SK-N-SH (cell line): ENCODE measurements around the gene MCTP2. TPM values are rescaled to one million over a fixed set of nuclear protein-coding genes. Genes with fewer than 3 reads are reported as not detected.

ENCODE experiments used
- CTCF ChIA-PET: fragments of 300-600, 350-600 bp; formaldehyde crosslinking; extraction: SDS; loops from one replicate; lab custom pipeline; 2021; lab: Yijun Ruan, JAX
- POLR2A ChIA-PET: fragments of 350-600 bp; sonication (Branson Sonifier 250); formaldehyde crosslinking; extraction: SDS; loops from one replicate; lab custom pipeline; 2020; ENCODE audit warnings: antibody characterized with exemption, inconsistent platforms; lab: Yijun Ruan, JAX
- DNase-seq: peaks from one replicate; pipeline ENCODE4 v3.0.0; 2012
- H2AFZ ChIP-seq: fragments of 200-600 bp; sonication (generic); 2 replicates; pipeline ENCODE4 v1.8.1; 2016; ENCODE audit warnings: antibody characterized with exemption, mild to moderate bottlenecking, low read depth
- H3F3A ChIP-seq: fragments of 200-600 bp; sonication (generic); replicated peaks from 2 replicates; pipeline ENCODE3; 2016; ENCODE audit warnings: antibody characterized with exemption, mild to moderate bottlenecking; ENCODE audit not compliant: insufficient read depth
- H3K27ac ChIP-seq, 2 experiments: fragments of 200-500 bp in 1 of 2; fragments of 200-600 bp in 1 of 2; sonication (Bioruptor generic) in 1 of 2; sonication (generic), shearing (Covaris generic) in 1 of 2; 2 replicates each; pipeline versions ENCODE4 v1.5.1 to v1.6.1; 2014 to 2016; ENCODE audit warnings: low read depth in 2 of 2, inconsistent platforms in 1 of 2, low read length in 1 of 2, mild to moderate bottlenecking in 1 of 2, mixed read lengths in 1 of 2
- H3K27me3 ChIP-seq: fragments of 200-600 bp; sonication (generic), shearing (Covaris generic); 2 replicates; pipeline ENCODE4 v1.6.1; 2016; ENCODE audit warnings: mixed run types; ENCODE audit not compliant: insufficient read depth
- H3K36me3 ChIP-seq, 2 experiments: fragments of 200-500 bp in 1 of 2; fragments of 200-600 bp in 1 of 2; sonication (Bioruptor generic) in 1 of 2; sonication (generic) in 1 of 2; replicated peaks in 1 of 2; 2 replicates each; pipeline versions ENCODE3 to v1.5.1; 2014 to 2016; ENCODE audit warnings: low read length in 1 of 2, mild to moderate bottlenecking in 1 of 2; ENCODE audit not compliant: insufficient read depth in 2 of 2, control insufficient read depth in 1 of 2
- H3K4me1 ChIP-seq, 2 experiments: fragments of 200-500 bp in 1 of 2; fragments of 200-600 bp in 1 of 2; sonication (Bioruptor generic) in 1 of 2; sonication (generic), shearing (Covaris generic) in 1 of 2; 2 replicates each; pipeline versions ENCODE4 v1.5.1 to v1.6.1; 2014 to 2016; ENCODE audit warnings: low read depth in 1 of 2, low read length in 1 of 2, mixed run types in 1 of 2; ENCODE audit not compliant: insufficient read depth in 2 of 2, control insufficient read depth in 1 of 2
- H3K4me2 ChIP-seq: fragments of 200-600 bp; sonication (generic), shearing (Covaris generic); 2 replicates; pipeline ENCODE4 v1.6.1; 2017; ENCODE audit warnings: mixed run types
- H3K4me3 ChIP-seq, 2 experiments: fragments of 200-500 bp in 1 of 2; fragments of 200-600 bp in 1 of 2; sonication (Bioruptor generic) in 1 of 2; sonication (generic), shearing (Covaris generic) in 1 of 2; 2 replicates each; pipeline versions ENCODE4 v1.5.1 to v1.8.1; 2014 to 2016; ENCODE audit warnings: low read depth in 2 of 2, inconsistent platforms in 1 of 2, low read length in 1 of 2, mild to moderate bottlenecking in 1 of 2, mixed read lengths in 1 of 2, moderate library complexity in 1 of 2
- H3K79me2 ChIP-seq: fragments of 200-600 bp; sonication (generic); 2 replicates; pipeline ENCODE4 v1.8.1; 2017; ENCODE audit warnings: mild to moderate bottlenecking; ENCODE audit not compliant: insufficient read depth
- H3K9ac ChIP-seq: fragments of 200-600 bp; sonication (generic); 2 replicates; pipeline ENCODE4 v1.6.1; 2017; ENCODE audit warnings: mixed run types
- H3K9me2 ChIP-seq: fragments of 200-600 bp; sonication (generic); 2 replicates; pipeline ENCODE4 v1.6.1; 2017; ENCODE audit warnings: mixed run types
- H3K9me3 ChIP-seq: fragments of 200-600 bp; sonication (generic); 2 replicates; pipeline ENCODE4 v1.6.1; 2017; ENCODE audit warnings: mixed run types, mild to moderate bottlenecking, moderate library complexity
- H4K20me1 ChIP-seq: fragments of 200-600 bp; sonication (generic); 2 replicates; pipeline ENCODE4 v1.6.1; 2017; ENCODE audit warnings: mild to moderate bottlenecking, mixed run types; ENCODE audit not compliant: insufficient read depth
- ELF1 ChIP-seq: IDR thresholded peaks from 2 replicates; pipeline ENCODE4 v1.4.0; 2012
- EP300 ChIP-seq, 2 experiments: IDR thresholded peaks; 2 replicates each; pipeline versions ENCODE4 v1.4.0 to v1.6.1; 2012; ENCODE audit warnings: borderline replicate concordance in 1 of 2, low read depth in 1 of 2, low read length in 1 of 2
- FOXJ3 ChIP-seq: sonication (generic); formaldehyde crosslinking; IDR thresholded peaks from 2 replicates; pipeline ENCODE4 v1.5.1; 2020; ENCODE audit warnings: mild to moderate bottlenecking, missing genetic modification reagents
- GABPA ChIP-seq: IDR thresholded peaks from 2 replicates; pipeline ENCODE4 v1.4.0; 2012; ENCODE audit warnings: low read depth, mild to moderate bottlenecking
- GATA2 ChIP-seq: sonication (generic); formaldehyde crosslinking; IDR thresholded peaks from 2 replicates; pipeline ENCODE4 v1.5.0; 2020; ENCODE audit warnings: mild to moderate bottlenecking, missing genetic modification reagents
- IRF3 ChIP-seq: fragments of 150-350 bp; IDR thresholded peaks from 2 replicates; pipeline ENCODE4 v1.6.1; 2016; ENCODE audit warnings: mild to moderate bottlenecking, low read depth, low read length
- JUND ChIP-seq: IDR thresholded peaks from 2 replicates; pipeline ENCODE4 v1.4.0; 2012
- MXI1 ChIP-seq: IDR thresholded peaks from 2 replicates; pipeline ENCODE4 v1.6.1; 2012; ENCODE audit warnings: mild to moderate bottlenecking, low read depth, low read length, improper control_type of control experiment
- POLR2AphosphoS5 ChIP-seq: IDR thresholded peaks from 2 replicates; pipeline ENCODE4 v1.6.1; 2012; ENCODE audit warnings: low read depth, low read length
- RAD21 ChIP-seq: IDR thresholded peaks from 2 replicates; pipeline ENCODE4 v1.6.1; 2012; ENCODE audit warnings: mild to moderate bottlenecking, low read length
- RCOR1 ChIP-seq: fragments of 150-350 bp; IDR thresholded peaks from 2 replicates; pipeline ENCODE4 v1.6.1; 2017; ENCODE audit warnings: antibody characterized with exemption, low read length
- RFX5 ChIP-seq: IDR thresholded peaks from 2 replicates; pipeline ENCODE4 v1.6.1; 2012; ENCODE audit warnings: mild to moderate bottlenecking, improper control_type of control experiment, low read length
- SIN3A ChIP-seq: IDR thresholded peaks from 2 replicates; pipeline ENCODE4 v1.6.1; 2012; ENCODE audit warnings: low read depth, mild to moderate bottlenecking, low read length, moderate library complexity, borderline replicate concordance
- TAF1 ChIP-seq: IDR thresholded peaks from 2 replicates; pipeline ENCODE4 v1.6.1; 2012; ENCODE audit warnings: low read depth, mild to moderate bottlenecking, low read length, moderate library complexity, borderline replicate concordance
- TEAD4 ChIP-seq: IDR thresholded peaks from 2 replicates; pipeline ENCODE4 v1.4.0; 2012; ENCODE audit warnings: mild to moderate bottlenecking, borderline replicate concordance; ENCODE audit not compliant: insufficient read depth
- USF2 ChIP-seq: fragments of 150-350 bp; IDR thresholded peaks from 2 replicates; pipeline ENCODE4 v1.6.1; 2017; ENCODE audit warnings: antibody characterized with exemption, low read length, low read depth, borderline replicate concordance
- YY1 ChIP-seq: IDR thresholded peaks from 2 replicates; pipeline ENCODE4 v1.4.0; 2012; ENCODE audit warnings: low read depth, mild to moderate bottlenecking
- ZBTB33 ChIP-seq: IDR thresholded peaks from 2 replicates; pipeline ENCODE4 v1.4.0; 2012; ENCODE audit warnings: low read depth, borderline replicate concordance
- WGBS: methylation state at CpG from one replicate; pipeline ENCODE4 v1.1.6; 2017; ENCODE audit warnings: low lambda C conversion rate; 5-methylcytosine and 5-hydroxymethylcytosine counted together
- polyA plus RNA-seq, 3 experiments: library from polyadenylated mRNA; depleted of rRNA; stranded (reverse); fragments of >200 nt; gene quantifications; 2 replicates each; pipeline ENCODE4 v1.2.3, GENCODE V29; 2012
- TF ChIP-seq, protein P1 (sequence below): IDR thresholded peaks from 2 replicates; pipeline ENCODE4; 2012
- TF ChIP-seq, protein P2 (sequence below): fragments of 200-600 bp; sonication (generic); IDR thresholded peaks from 2 replicates; pipeline ENCODE4 v1.6.1; 2017; ENCODE audit warnings: antibody characterized with exemption, mild to moderate bottlenecking, moderate library complexity

Gene MCTP2
- polyA plus RNA-seq, 1 of the 3 experiments (the other 2 are of a cell fraction): 0.26 TPM

DNA sequence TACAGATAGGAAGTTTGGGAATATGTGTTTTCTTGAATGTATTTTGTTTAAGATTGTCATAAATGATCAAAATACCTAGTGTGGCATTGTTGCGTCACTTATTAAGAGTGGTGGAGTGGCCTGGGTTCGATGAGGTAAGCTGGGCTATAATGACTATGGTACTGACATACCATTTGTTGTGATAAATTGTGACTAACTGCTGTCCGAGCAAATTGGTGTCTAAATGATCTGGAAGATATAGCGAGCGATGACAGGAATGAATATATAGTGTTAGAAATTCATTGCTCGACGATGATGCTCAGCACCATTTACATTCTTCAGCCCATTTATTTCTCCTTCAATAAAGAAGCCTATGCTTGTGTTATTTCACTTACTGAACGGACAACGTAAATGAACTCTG, 123.3 kb downstream of the MCTP2 start:
- no peaks in the 10 kb centered on the region for H3K27me3 ChIP-seq
- H2AFZ ChIP-seq: no peak overlapping the region
- no peaks in the 10 kb centered on the region for H3K4me1 ChIP-seq
- no peak overlapping the region for H3K27ac ChIP-seq
- ChIA-PET CTCF (no interaction called here), POLR2A (no interaction called here)
- H3K79me2 ChIP-seq: no peaks in the 10 kb centered on the region
- no peak for DNase-seq
- no peaks in the 10 kb centered on the region for H4K20me1 ChIP-seq
- H3K9ac ChIP-seq: no peak overlapping the region
- no peaks in the 10 kb centered on the region for H3K9me2 ChIP-seq
- H3K4me2 ChIP-seq: no peak overlapping the region
- H3F3A ChIP-seq: no peaks in the 10 kb centered on the region
- TF ChIP-seq ZBTB33 (no peak), TAF1 (no peak), RCOR1 (no peak), ELF1 (no peak), RFX5 (no peak), IRF3 (no peak), TEAD4 (no peak), RAD21 (no peak), JUND (no peak), SIN3A (no peak), FOXJ3 (CRISPR knock-in tag) (no peak), EP300 (IDR thresholded peaks at IDR 0.05; ENCODE audit: borderline replicate concordance in 1 of 2, low read depth in 1 of 2, low read length in 1 of 2) (no peak)
- TF ChIP-seq, protein P1, sequence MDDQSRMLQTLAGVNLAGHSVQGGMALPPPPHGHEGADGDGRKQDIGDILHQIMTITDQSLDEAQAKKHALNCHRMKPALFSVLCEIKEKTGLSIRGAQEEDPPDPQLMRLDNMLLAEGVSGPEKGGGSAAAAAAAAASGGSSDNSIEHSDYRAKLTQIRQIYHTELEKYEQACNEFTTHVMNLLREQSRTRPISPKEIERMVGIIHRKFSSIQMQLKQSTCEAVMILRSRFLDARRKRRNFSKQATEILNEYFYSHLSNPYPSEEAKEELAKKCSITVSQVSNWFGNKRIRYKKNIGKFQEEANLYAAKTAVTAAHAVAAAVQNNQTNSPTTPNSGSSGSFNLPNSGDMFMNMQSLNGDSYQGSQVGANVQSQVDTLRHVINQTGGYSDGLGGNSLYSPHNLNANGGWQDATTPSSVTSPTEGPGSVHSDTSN: no peak
- H3K36me3 ChIP-seq: no peaks in the 10 kb centered on the region
- no peak overlapping the region for H3K4me3 ChIP-seq
- H3K9me3 ChIP-seq: no peaks in the 10 kb centered on the region
- 57% methylated on average over 9 of the region's 9 CpGs for WGBS

GRCh38 chr15:94359716-94360115, 128.4 kb downstream of the MCTP2 start:
- ChIA-PET POLR2A (no interaction called here), CTCF (interaction anchor here (0.7 to 1.4 kb wide), 2 partner anchors 8 to 35 kb away, joined by 3 to 4 read pairs; no protein-coding TSS in a partner anchor)
- Histone ChIP-seq H3K9ac (no peak overlapping the region), H3K9me2 (no peaks in the 10 kb centered on the region), H3K4me1 (no peaks in the 10 kb centered on the region), H3K4me3 (no peak overlapping the region), H4K20me1 (no peaks in the 10 kb centered on the region), H3K4me2 (no peak overlapping the region), H3F3A (no peaks in the 10 kb centered on the region), H3K36me3 (no peaks in the 10 kb centered on the region), H3K9me3 (no peaks in the 10 kb centered on the region), H3K79me2 (no peaks in the 10 kb centered on the region), H3K27me3 (no peaks in the 10 kb centered on the region), H2AFZ (no peak overlapping the region), H3K27ac (no peak overlapping the region)
- 66% methylated on average over 3 of the region's 3 CpGs for WGBS
- TF ChIP-seq MXI1 (no peak), USF2 (no peak), YY1 (no peak), GABPA (no peak), GATA2 (CRISPR knock-in tag) (no peak), POLR2AphosphoS5 (no peak)
- TF ChIP-seq, protein P2, sequence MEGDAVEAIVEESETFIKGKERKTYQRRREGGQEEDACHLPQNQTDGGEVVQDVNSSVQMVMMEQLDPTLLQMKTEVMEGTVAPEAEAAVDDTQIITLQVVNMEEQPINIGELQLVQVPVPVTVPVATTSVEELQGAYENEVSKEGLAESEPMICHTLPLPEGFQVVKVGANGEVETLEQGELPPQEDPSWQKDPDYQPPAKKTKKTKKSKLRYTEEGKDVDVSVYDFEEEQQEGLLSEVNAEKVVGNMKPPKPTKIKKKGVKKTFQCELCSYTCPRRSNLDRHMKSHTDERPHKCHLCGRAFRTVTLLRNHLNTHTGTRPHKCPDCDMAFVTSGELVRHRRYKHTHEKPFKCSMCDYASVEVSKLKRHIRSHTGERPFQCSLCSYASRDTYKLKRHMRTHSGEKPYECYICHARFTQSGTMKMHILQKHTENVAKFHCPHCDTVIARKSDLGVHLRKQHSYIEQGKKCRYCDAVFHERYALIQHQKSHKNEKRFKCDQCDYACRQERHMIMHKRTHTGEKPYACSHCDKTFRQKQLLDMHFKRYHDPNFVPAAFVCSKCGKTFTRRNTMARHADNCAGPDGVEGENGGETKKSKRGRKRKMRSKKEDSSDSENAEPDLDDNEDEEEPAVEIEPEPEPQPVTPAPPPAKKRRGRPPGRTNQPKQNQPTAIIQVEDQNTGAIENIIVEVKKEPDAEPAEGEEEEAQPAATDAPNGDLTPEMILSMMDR: no peak
- no peak for DNase-seq
